Liver (tissue), 9 donors: ENCODE data around the gene DEXI. TPM values are rescaled to one million over a fixed set of nuclear protein-coding genes. Genes with fewer than 3 reads are reported as not detected.

Experiments used
- DNase-seq: peaks from one replicate; pipeline ENCODE4 v3.0.0-alpha.2; 2017; ENCODE audit warnings: low spot score
- H3K27ac ChIP-seq, 2 donors: one replicate each; pipeline ENCODE4 v1.7.0; 2013; ENCODE audit warnings: inconsistent platforms in 2 of 2, low read length in 2 of 2, control low read depth in 1 of 2, low read depth in 1 of 2, mild to moderate bottlenecking in 1 of 2
- H3K27me3 ChIP-seq, 4 donors: one replicate each; pipeline versions ENCODE4 v1.6.1 to v1.7.0; 2013; ENCODE audit warnings: low read length in 3 of 4, inconsistent platforms in 1 of 4, mild to moderate bottlenecking in 1 of 4, moderate library complexity in 1 of 4; ENCODE audit not compliant: control insufficient read depth in 4 of 4, insufficient read depth in 4 of 4
- H3K36me3 ChIP-seq, 4 donors: one replicate each; pipeline versions ENCODE4 v1.6.1 to v1.7.0; 2013; ENCODE audit warnings: low read length in 3 of 4, mild to moderate bottlenecking in 3 of 4, low read depth in 1 of 4, moderate library complexity in 1 of 4; ENCODE audit not compliant: control insufficient read depth in 4 of 4, insufficient read depth in 3 of 4
- H3K4me1 ChIP-seq, 4 donors: one replicate each; pipeline versions ENCODE4 v1.6.1 to v1.7.0; 2013; ENCODE audit warnings: low read length in 3 of 4, mild to moderate bottlenecking in 3 of 4, moderate library complexity in 1 of 4; ENCODE audit not compliant: control insufficient read depth in 4 of 4, insufficient read depth in 4 of 4
- H3K4me3 ChIP-seq, 3 donors: one replicate each; pipeline versions ENCODE4 v1.6.1 to v1.7.0; 2013; ENCODE audit warnings: low read length in 3 of 3, control low read depth in 1 of 3, low read depth in 1 of 3, mild to moderate bottlenecking in 1 of 3
- H3K9ac ChIP-seq, 2 donors: one replicate each; pipeline ENCODE4 v1.7.0; 2013; ENCODE audit warnings: low read length in 2 of 2, mild to moderate bottlenecking in 2 of 2, moderate library complexity in 2 of 2, control low read depth in 1 of 2, low read depth in 1 of 2
- H3K9me3 ChIP-seq, 4 donors: one replicate each; pipeline versions ENCODE4 v1.6.1 to v1.7.0; 2013; ENCODE audit warnings: low read length in 3 of 4; ENCODE audit not compliant: control insufficient read depth in 4 of 4
- FOXA1 ChIP-seq: IDR thresholded peaks from 2 replicates; pipeline ENCODE4 v1.6.1; 2016; ENCODE audit warnings: antibody characterized with exemption
- FOXA2 ChIP-seq: IDR thresholded peaks from 2 replicates; pipeline ENCODE4 v1.6.1; 2016; ENCODE audit warnings: antibody characterized with exemption
- GABPA ChIP-seq, 2 donors: IDR thresholded peaks in 1 of 2; conservative IDR thresholded peaks in 1 of 2; 2 replicates each; pipeline ENCODE4 v1.6.1; 2016; ENCODE audit warnings: antibody characterized with exemption in 2 of 2, mild to moderate bottlenecking in 1 of 2, moderate library complexity in 1 of 2
- HNF4G ChIP-seq: IDR thresholded peaks from 2 replicates; pipeline ENCODE4 v1.6.1; 2016; ENCODE audit warnings: antibody characterized with exemption
- JUND ChIP-seq, 2 donors: IDR thresholded peaks; 2 replicates each; pipeline ENCODE4 v1.6.1; 2016; ENCODE audit warnings: antibody characterized with exemption in 2 of 2
- NR2F2 ChIP-seq: IDR thresholded peaks from 2 replicates; pipeline ENCODE4 v1.6.1; 2016; ENCODE audit warnings: antibody characterized with exemption
- RAD21 ChIP-seq, 2 donors: IDR thresholded peaks; 2 replicates each; pipeline ENCODE4 v1.6.1; 2016; ENCODE audit warnings: antibody characterized with exemption in 2 of 2, mild to moderate bottlenecking in 2 of 2
- RXRA ChIP-seq, 2 donors: IDR thresholded peaks; 2 replicates each; pipeline ENCODE4 v1.6.1; 2017 to 2018; ENCODE audit warnings: antibody characterized with exemption in 2 of 2, mild to moderate bottlenecking in 1 of 2
- SP1 ChIP-seq: IDR thresholded peaks from 2 replicates; pipeline ENCODE4 v1.6.1; 2018; ENCODE audit warnings: antibody characterized with exemption, mild to moderate bottlenecking
- TAF1 ChIP-seq: conservative IDR thresholded peaks from 2 replicates; pipeline ENCODE4 v1.6.1; 2016; ENCODE audit warnings: antibody characterized with exemption, mild to moderate bottlenecking
- YY1 ChIP-seq: IDR thresholded peaks from 2 replicates; pipeline ENCODE4 v1.6.1; 2016; ENCODE audit warnings: antibody characterized with exemption, mild to moderate bottlenecking
- WGBS: extraction: QIAGEN DNeasy Blood & Tissue Kit; methylation state at CpG from one replicate; pipeline ENCODE4 v1.1.7; 2013; 5-methylcytosine and 5-hydroxymethylcytosine counted together
- polyA plus RNA-seq, 2 donors: library from polyadenylated mRNA; stranded (reverse) in 1 of 2; unstranded in 1 of 2; fragments of 200-250 nt in 1 of 2; fragments of >200 nt in 1 of 2; fragmentation: Nextera tagmentation in 1 of 2; extraction: Ambion mirVana in 1 of 2; gene quantifications; one replicate each; pipeline versions ENCODE4 v1.2.1 to v1.2.3, GENCODE V29; 2013 to 2015
- total RNA-seq, 2 donors: library from RNA; depleted of rRNA; stranded (reverse); fragments of >200 nt; gene quantifications; one replicate each; pipeline ENCODE4 v1.2.3, GENCODE V29; 2014
- TF ChIP-seq, protein P1 (sequence below): IDR thresholded peaks from 2 replicates; pipeline ENCODE4 v1.6.1; 2016; ENCODE audit warnings: antibody characterized with exemption
- TF ChIP-seq, protein P2 (sequence below): IDR thresholded peaks from 2 replicates; pipeline ENCODE4 v1.6.1; 2016; ENCODE audit warnings: antibody characterized with exemption, mild to moderate bottlenecking
- TF ChIP-seq, protein P3 (sequence below): fragments of 150-350 bp; IDR thresholded peaks from 2 replicates; pipeline ENCODE4 v1.5.1; 2017; ENCODE audit warnings: improper control_type of control experiment, low read depth, low read length; ENCODE audit not compliant: missing input control
- TF ChIP-seq, protein P4 (sequence below): IDR thresholded peaks from 2 replicates; pipeline ENCODE4 v1.6.1; 2016; ENCODE audit warnings: antibody characterized with exemption
- donor health status: healthy.
- donor health status: healthy.
- donor health status: healthy.
- donor health status: healthy.
- donor health status: healthy.

The DEXI gene
- total and polyA plus RNA-seq, 4 donors = 13.6 to 69.9 (median 41.8) TPM

DNA sequence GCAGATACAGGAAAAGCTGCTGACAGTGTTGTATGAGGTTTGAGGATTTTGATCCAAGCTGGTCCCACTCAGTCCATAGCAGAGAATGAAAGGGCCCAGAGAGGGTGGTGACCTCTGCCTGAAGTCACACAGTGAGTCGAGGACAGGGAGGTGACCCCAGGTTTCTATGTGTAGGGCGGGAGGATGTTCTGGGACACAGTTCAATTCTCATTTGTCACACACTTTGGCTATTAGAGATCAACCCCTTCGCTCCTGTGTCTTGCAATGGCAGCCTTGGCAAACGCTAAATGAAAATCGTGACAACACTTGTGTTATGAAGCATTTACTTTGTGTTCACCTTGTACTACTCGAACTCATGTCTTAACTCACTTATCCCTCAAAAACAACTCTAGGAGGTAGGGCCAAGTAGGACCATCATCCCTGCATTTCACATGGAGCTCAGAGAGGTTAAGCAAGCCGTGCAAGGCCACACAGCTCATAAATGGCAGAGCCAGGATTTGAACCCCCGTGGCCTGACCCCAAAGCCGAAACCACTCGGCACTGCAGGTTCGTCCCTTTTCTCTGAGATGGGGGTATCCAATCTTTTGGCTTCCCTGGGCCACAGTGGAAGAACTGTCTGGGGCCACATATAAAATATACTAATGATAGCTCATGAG is 10.2 kb downstream of the DEXI start:
- H3K4me3 ChIP-seq = no peak overlapping the region
- no peaks in the 10 kb centered on the region for H3K9me3 ChIP-seq
- peaks cover 13 to 79% (median 65%) of the 10 kb centered on the region in 4 donors for H3K4me1 ChIP-seq
- TF ChIP-seq, protein P1, sequence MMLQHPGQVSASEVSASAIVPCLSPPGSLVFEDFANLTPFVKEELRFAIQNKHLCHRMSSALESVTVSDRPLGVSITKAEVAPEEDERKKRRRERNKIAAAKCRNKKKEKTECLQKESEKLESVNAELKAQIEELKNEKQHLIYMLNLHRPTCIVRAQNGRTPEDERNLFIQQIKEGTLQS = no peak
- no peak for TF ChIP-seq JUND (IDR thresholded peaks at IDR 0.05)
- H3K27me3 ChIP-seq = no peaks in the 10 kb centered on the region
- no peak overlapping the region for H3K27ac ChIP-seq
- peaks cover 0 to 3% (median 2%) of the 10 kb centered on the region in 4 donors for H3K36me3 ChIP-seq
- DNase-seq = no peak
- no peak overlapping the region for H3K9ac ChIP-seq
- 93% methylated on average over 11 of the region's 11 CpGs for WGBS

DNA sequence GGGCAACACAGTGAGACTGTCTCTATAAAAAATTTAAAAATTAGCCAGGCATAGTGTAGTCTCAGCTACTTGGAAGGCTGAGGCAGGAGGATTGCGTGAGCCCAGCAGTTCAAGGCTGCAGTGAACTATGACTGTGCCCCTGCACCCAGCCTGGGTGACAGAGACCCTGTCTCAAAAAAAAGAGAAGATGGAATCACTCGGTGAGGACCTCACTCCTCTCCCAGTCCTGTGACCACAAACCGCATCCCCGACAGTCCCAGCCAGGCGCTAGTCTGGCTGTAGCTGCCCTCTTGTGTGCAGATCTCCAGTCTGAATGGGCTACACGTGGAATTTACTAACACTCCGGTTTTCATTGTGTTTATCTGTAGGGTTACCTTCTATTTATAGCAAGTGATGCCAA is 11.1 kb downstream of the DEXI start:
- H3K4me1 ChIP-seq = peaks cover 10 to 78% (median 63%) of the 10 kb centered on the region in 4 donors
- H3K27me3 ChIP-seq = no peaks in the 10 kb centered on the region
- no peak overlapping the region for H3K9ac ChIP-seq
- no peak overlapping the region for H3K4me3 ChIP-seq
- no peaks in the 10 kb centered on the region for H3K9me3 ChIP-seq
- no peak for TF ChIP-seq NR2F2
- TF ChIP-seq, protein P2, sequence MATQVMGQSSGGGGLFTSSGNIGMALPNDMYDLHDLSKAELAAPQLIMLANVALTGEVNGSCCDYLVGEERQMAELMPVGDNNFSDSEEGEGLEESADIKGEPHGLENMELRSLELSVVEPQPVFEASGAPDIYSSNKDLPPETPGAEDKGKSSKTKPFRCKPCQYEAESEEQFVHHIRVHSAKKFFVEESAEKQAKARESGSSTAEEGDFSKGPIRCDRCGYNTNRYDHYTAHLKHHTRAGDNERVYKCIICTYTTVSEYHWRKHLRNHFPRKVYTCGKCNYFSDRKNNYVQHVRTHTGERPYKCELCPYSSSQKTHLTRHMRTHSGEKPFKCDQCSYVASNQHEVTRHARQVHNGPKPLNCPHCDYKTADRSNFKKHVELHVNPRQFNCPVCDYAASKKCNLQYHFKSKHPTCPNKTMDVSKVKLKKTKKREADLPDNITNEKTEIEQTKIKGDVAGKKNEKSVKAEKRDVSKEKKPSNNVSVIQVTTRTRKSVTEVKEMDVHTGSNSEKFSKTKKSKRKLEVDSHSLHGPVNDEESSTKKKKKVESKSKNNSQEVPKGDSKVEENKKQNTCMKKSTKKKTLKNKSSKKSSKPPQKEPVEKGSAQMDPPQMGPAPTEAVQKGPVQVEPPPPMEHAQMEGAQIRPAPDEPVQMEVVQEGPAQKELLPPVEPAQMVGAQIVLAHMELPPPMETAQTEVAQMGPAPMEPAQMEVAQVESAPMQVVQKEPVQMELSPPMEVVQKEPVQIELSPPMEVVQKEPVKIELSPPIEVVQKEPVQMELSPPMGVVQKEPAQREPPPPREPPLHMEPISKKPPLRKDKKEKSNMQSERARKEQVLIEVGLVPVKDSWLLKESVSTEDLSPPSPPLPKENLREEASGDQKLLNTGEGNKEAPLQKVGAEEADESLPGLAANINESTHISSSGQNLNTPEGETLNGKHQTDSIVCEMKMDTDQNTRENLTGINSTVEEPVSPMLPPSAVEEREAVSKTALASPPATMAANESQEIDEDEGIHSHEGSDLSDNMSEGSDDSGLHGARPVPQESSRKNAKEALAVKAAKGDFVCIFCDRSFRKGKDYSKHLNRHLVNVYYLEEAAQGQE = no peak
- TF ChIP-seq, protein P1 = no peak
- TF ChIP-seq JUND (IDR thresholded peaks at IDR 0.05) = no peak
- TF ChIP-seq TAF1 = no peak
- TF ChIP-seq YY1 = no peak
- TF ChIP-seq RAD21 (IDR thresholded peaks at IDR 0.05) = no peak
- no peak for TF ChIP-seq FOXA1
- TF ChIP-seq, protein P3, sequence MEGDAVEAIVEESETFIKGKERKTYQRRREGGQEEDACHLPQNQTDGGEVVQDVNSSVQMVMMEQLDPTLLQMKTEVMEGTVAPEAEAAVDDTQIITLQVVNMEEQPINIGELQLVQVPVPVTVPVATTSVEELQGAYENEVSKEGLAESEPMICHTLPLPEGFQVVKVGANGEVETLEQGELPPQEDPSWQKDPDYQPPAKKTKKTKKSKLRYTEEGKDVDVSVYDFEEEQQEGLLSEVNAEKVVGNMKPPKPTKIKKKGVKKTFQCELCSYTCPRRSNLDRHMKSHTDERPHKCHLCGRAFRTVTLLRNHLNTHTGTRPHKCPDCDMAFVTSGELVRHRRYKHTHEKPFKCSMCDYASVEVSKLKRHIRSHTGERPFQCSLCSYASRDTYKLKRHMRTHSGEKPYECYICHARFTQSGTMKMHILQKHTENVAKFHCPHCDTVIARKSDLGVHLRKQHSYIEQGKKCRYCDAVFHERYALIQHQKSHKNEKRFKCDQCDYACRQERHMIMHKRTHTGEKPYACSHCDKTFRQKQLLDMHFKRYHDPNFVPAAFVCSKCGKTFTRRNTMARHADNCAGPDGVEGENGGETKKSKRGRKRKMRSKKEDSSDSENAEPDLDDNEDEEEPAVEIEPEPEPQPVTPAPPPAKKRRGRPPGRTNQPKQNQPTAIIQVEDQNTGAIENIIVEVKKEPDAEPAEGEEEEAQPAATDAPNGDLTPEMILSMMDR = no peak
- TF ChIP-seq FOXA2 = no peak
- no peak for TF ChIP-seq GABPA (IDR thresholded peaks at IDR 0.05 in 1 of 2, conservative IDR thresholded peaks at IDR 0.05 in 1 of 2)
- TF ChIP-seq HNF4G = no peak
- TF ChIP-seq SP1 = no peak
- TF ChIP-seq, protein P4, sequence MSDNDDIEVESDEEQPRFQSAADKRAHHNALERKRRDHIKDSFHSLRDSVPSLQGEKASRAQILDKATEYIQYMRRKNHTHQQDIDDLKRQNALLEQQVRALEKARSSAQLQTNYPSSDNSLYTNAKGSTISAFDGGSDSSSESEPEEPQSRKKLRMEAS = no peak
- no peak for TF ChIP-seq RXRA (IDR thresholded peaks at IDR 0.05)
- H3K27ac ChIP-seq = no peak overlapping the region
- peaks cover 0 to 3% (median 2%) of the 10 kb centered on the region in 4 donors for H3K36me3 ChIP-seq
- no peak for DNase-seq
- 72% methylated on average over 7 of the region's 7 CpGs for WGBS
